Liver (tissue), 9 donors: ENCODE measurements around the gene THSD4. TPM values are rescaled to one million over a fixed set of nuclear protein-coding genes. Genes with fewer than 3 reads are reported as not detected.

ENCODE experiments used
- DNase-seq: peaks from one replicate; pipeline ENCODE4 v3.0.0-alpha.2; 2017; ENCODE audit warnings: low spot score
- H3K27ac ChIP-seq, 2 donors: one replicate each; pipeline ENCODE4 v1.7.0; 2013; ENCODE audit warnings: inconsistent platforms in 2 of 2, low read length in 2 of 2, control low read depth in 1 of 2, low read depth in 1 of 2, mild to moderate bottlenecking in 1 of 2
- H3K27me3 ChIP-seq, 4 donors: one replicate each; pipeline versions ENCODE4 v1.6.1 to v1.7.0; 2013; ENCODE audit warnings: low read length in 3 of 4, inconsistent platforms in 1 of 4, mild to moderate bottlenecking in 1 of 4, moderate library complexity in 1 of 4; ENCODE audit not compliant: control insufficient read depth in 4 of 4, insufficient read depth in 4 of 4
- H3K36me3 ChIP-seq, 4 donors: one replicate each; pipeline versions ENCODE4 v1.6.1 to v1.7.0; 2013; ENCODE audit warnings: low read length in 3 of 4, mild to moderate bottlenecking in 3 of 4, low read depth in 1 of 4, moderate library complexity in 1 of 4; ENCODE audit not compliant: control insufficient read depth in 4 of 4, insufficient read depth in 3 of 4
- H3K4me1 ChIP-seq, 4 donors: one replicate each; pipeline versions ENCODE4 v1.6.1 to v1.7.0; 2013; ENCODE audit warnings: low read length in 3 of 4, mild to moderate bottlenecking in 3 of 4, moderate library complexity in 1 of 4; ENCODE audit not compliant: control insufficient read depth in 4 of 4, insufficient read depth in 4 of 4
- H3K4me3 ChIP-seq, 3 donors: one replicate each; pipeline versions ENCODE4 v1.6.1 to v1.7.0; 2013; ENCODE audit warnings: low read length in 3 of 3, control low read depth in 1 of 3, low read depth in 1 of 3, mild to moderate bottlenecking in 1 of 3
- H3K9ac ChIP-seq, 2 donors: one replicate each; pipeline ENCODE4 v1.7.0; 2013; ENCODE audit warnings: low read length in 2 of 2, mild to moderate bottlenecking in 2 of 2, moderate library complexity in 2 of 2, control low read depth in 1 of 2, low read depth in 1 of 2
- H3K9me3 ChIP-seq, 4 donors: one replicate each; pipeline versions ENCODE4 v1.6.1 to v1.7.0; 2013; ENCODE audit warnings: low read length in 3 of 4; ENCODE audit not compliant: control insufficient read depth in 4 of 4
- EGR1 ChIP-seq, 2 donors: IDR thresholded peaks; 2 replicates each; pipeline ENCODE4 v1.6.1; 2016 to 2018; ENCODE audit warnings: antibody characterized with exemption in 2 of 2, low read depth in 2 of 2
- FOXA1 ChIP-seq: IDR thresholded peaks from 2 replicates; pipeline ENCODE4 v1.6.1; 2016; ENCODE audit warnings: antibody characterized with exemption
- FOXA2 ChIP-seq: IDR thresholded peaks from 2 replicates; pipeline ENCODE4 v1.6.1; 2016; ENCODE audit warnings: antibody characterized with exemption
- GABPA ChIP-seq, 2 donors: IDR thresholded peaks in 1 of 2; conservative IDR thresholded peaks in 1 of 2; 2 replicates each; pipeline ENCODE4 v1.6.1; 2016; ENCODE audit warnings: antibody characterized with exemption in 2 of 2, mild to moderate bottlenecking in 1 of 2, moderate library complexity in 1 of 2
- HNF4A ChIP-seq, 2 donors: conservative IDR thresholded peaks; 2 replicates each; pipeline ENCODE4 v1.6.1; 2016; ENCODE audit warnings: antibody characterized with exemption in 2 of 2, mild to moderate bottlenecking in 2 of 2
- HNF4G ChIP-seq: IDR thresholded peaks from 2 replicates; pipeline ENCODE4 v1.6.1; 2016; ENCODE audit warnings: antibody characterized with exemption
- JUND ChIP-seq, 2 donors: IDR thresholded peaks; 2 replicates each; pipeline ENCODE4 v1.6.1; 2016; ENCODE audit warnings: antibody characterized with exemption in 2 of 2
- NR2F2 ChIP-seq: IDR thresholded peaks from 2 replicates; pipeline ENCODE4 v1.6.1; 2016; ENCODE audit warnings: antibody characterized with exemption
- RAD21 ChIP-seq, 2 donors: IDR thresholded peaks; 2 replicates each; pipeline ENCODE4 v1.6.1; 2016; ENCODE audit warnings: antibody characterized with exemption in 2 of 2, mild to moderate bottlenecking in 2 of 2
- RXRA ChIP-seq, 2 donors: IDR thresholded peaks; 2 replicates each; pipeline ENCODE4 v1.6.1; 2017 to 2018; ENCODE audit warnings: antibody characterized with exemption in 2 of 2, mild to moderate bottlenecking in 1 of 2
- SP1 ChIP-seq: IDR thresholded peaks from 2 replicates; pipeline ENCODE4 v1.6.1; 2018; ENCODE audit warnings: antibody characterized with exemption, mild to moderate bottlenecking
- TAF1 ChIP-seq: conservative IDR thresholded peaks from 2 replicates; pipeline ENCODE4 v1.6.1; 2016; ENCODE audit warnings: antibody characterized with exemption, mild to moderate bottlenecking
- YY1 ChIP-seq: IDR thresholded peaks from 2 replicates; pipeline ENCODE4 v1.6.1; 2016; ENCODE audit warnings: antibody characterized with exemption, mild to moderate bottlenecking
- WGBS: extraction: QIAGEN DNeasy Blood & Tissue Kit; methylation state at CpG from one replicate; pipeline ENCODE4 v1.1.7; 2013; 5-methylcytosine and 5-hydroxymethylcytosine counted together
- polyA plus RNA-seq, 2 donors: library from polyadenylated mRNA; stranded (reverse) in 1 of 2; unstranded in 1 of 2; fragments of 200-250 nt in 1 of 2; fragments of >200 nt in 1 of 2; fragmentation: Nextera tagmentation in 1 of 2; extraction: Ambion mirVana in 1 of 2; gene quantifications; one replicate each; pipeline versions ENCODE4 v1.2.1 to v1.2.3, GENCODE V29; 2013 to 2015
- total RNA-seq, 2 donors: library from RNA; depleted of rRNA; stranded (reverse); fragments of >200 nt; gene quantifications; one replicate each; pipeline ENCODE4 v1.2.3, GENCODE V29; 2014
- TF ChIP-seq, protein P1 (sequence below): IDR thresholded peaks from 2 replicates; pipeline ENCODE4 v1.6.1; 2016; ENCODE audit warnings: antibody characterized with exemption, mild to moderate bottlenecking
- TF ChIP-seq, protein P2 (sequence below): IDR thresholded peaks from 2 replicates; pipeline ENCODE4 v1.6.1; 2016; ENCODE audit warnings: antibody characterized with exemption
- TF ChIP-seq, protein P3 (sequence below): IDR thresholded peaks from 2 replicates; pipeline ENCODE4 v1.6.1; 2016; ENCODE audit warnings: antibody characterized with exemption
- TF ChIP-seq, protein P4 (sequence below): IDR thresholded peaks from 2 replicates; pipeline ENCODE4 v1.6.1; 2016; ENCODE audit warnings: antibody characterized with exemption
- TF ChIP-seq, protein P5 (sequence below): fragments of 150-350 bp; IDR thresholded peaks from 2 replicates; pipeline ENCODE4 v1.5.1; 2017; ENCODE audit warnings: improper control_type of control experiment, low read depth, low read length; ENCODE audit not compliant: missing input control
- donor health status: healthy.
- donor health status: healthy.
- donor health status: healthy.
- donor health status: healthy.
- donor health status: healthy.

Gene THSD4
- total and polyA plus RNA-seq, 4 donors, result 0.23 to 11.5 (median 1.9) TPM

DNA sequence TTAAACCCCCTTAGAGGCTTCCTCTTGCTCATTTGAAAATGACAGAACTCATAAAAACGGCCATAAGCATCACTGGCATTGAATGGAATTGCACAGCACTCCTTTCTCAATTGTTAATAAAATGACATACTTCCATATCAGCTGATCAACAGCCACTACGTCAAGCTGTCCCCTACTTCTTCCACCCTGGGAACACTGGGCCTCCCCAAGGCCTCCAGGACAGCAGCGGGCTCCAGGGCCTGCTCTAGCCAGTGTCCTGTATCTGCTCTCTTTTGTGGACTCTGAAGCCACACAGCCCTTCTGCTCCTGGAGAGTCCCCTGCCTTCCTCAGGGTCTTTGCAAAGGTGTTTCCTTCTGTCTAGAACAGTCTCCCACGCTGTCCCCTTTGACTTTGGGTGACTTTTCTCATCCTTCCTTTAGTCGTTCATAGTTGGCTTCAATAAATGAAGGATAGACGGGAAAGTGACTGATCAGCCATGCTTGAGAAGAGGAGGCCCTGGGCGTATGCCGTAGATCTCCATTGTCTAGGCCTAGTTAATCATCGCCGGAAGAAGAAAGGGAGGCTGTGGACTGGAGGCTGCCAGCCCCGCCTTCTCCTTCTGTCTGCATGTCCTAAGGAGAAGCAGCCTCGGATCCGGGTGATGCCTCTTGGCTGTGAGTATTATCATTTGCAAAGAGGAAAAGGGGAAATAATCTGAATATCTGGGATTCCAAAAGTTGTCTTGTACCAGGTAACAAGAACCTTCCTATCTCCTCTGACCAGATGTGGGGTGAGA lies 4.7 kb upstream of the THSD4 start:
- TF ChIP-seq, protein P1, sequence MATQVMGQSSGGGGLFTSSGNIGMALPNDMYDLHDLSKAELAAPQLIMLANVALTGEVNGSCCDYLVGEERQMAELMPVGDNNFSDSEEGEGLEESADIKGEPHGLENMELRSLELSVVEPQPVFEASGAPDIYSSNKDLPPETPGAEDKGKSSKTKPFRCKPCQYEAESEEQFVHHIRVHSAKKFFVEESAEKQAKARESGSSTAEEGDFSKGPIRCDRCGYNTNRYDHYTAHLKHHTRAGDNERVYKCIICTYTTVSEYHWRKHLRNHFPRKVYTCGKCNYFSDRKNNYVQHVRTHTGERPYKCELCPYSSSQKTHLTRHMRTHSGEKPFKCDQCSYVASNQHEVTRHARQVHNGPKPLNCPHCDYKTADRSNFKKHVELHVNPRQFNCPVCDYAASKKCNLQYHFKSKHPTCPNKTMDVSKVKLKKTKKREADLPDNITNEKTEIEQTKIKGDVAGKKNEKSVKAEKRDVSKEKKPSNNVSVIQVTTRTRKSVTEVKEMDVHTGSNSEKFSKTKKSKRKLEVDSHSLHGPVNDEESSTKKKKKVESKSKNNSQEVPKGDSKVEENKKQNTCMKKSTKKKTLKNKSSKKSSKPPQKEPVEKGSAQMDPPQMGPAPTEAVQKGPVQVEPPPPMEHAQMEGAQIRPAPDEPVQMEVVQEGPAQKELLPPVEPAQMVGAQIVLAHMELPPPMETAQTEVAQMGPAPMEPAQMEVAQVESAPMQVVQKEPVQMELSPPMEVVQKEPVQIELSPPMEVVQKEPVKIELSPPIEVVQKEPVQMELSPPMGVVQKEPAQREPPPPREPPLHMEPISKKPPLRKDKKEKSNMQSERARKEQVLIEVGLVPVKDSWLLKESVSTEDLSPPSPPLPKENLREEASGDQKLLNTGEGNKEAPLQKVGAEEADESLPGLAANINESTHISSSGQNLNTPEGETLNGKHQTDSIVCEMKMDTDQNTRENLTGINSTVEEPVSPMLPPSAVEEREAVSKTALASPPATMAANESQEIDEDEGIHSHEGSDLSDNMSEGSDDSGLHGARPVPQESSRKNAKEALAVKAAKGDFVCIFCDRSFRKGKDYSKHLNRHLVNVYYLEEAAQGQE, result no peak
- H3K36me3 ChIP-seq, result no peaks in the 10 kb centered on the region
- H3K27ac ChIP-seq, result no peak overlapping the region
- H3K4me1 ChIP-seq, result peaks cover 0 to 8% (median 3%) of the 10 kb centered on the region in 4 donors
- no peak overlapping the region for H3K4me3 ChIP-seq
- no peak overlapping the region for H3K9ac ChIP-seq
- DNase-seq, result no peak
- H3K9me3 ChIP-seq, result no peaks in the 10 kb centered on the region
- no peaks in the 10 kb centered on the region for H3K27me3 ChIP-seq
- 91% methylated on average over 13 of the region's 13 CpGs for WGBS

DNA sequence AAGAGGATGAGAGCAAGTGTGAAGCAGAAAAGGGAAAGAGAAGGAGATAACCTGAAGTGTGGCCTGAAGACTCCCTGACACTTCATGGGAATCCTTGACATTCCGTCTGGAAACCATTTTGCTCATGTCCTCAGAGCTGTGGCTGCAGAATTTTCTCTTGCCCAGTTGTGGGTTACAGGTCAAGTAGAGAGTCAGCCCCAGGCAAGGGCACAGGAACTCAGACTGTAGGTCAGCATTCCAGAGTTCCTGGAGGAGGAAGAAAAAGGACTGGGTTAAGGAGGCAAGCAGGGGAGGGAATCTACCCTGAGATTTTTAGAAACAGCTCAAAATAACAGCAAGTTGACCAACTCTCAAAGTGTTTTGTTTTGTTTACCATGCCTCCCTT lies 4.1 kb upstream of the THSD4 start:
- no peaks in the 10 kb centered on the region for H3K36me3 ChIP-seq
- H3K9me3 ChIP-seq, result no peaks in the 10 kb centered on the region
- 84% methylated on average over 1 of the region's 1 CpG for WGBS
- H3K27ac ChIP-seq, result no peak overlapping the region
- peaks cover 0 to 10% (median 4%) of the 10 kb centered on the region in 4 donors for H3K4me1 ChIP-seq
- H3K9ac ChIP-seq, result no peak overlapping the region
- no peak for DNase-seq
- TF ChIP-seq, protein P2, sequence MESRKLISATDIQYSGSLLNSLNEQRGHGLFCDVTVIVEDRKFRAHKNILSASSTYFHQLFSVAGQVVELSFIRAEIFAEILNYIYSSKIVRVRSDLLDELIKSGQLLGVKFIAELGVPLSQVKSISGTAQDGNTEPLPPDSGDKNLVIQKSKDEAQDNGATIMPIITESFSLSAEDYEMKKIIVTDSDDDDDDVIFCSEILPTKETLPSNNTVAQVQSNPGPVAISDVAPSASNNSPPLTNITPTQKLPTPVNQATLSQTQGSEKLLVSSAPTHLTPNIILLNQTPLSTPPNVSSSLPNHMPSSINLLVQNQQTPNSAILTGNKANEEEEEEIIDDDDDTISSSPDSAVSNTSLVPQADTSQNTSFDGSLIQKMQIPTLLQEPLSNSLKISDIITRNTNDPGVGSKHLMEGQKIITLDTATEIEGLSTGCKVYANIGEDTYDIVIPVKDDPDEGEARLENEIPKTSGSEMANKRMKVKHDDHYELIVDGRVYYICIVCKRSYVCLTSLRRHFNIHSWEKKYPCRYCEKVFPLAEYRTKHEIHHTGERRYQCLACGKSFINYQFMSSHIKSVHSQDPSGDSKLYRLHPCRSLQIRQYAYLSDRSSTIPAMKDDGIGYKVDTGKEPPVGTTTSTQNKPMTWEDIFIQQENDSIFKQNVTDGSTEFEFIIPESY, result no peak
- TF ChIP-seq NR2F2 (no peak), HNF4G (no peak), GABPA (IDR thresholded peaks at IDR 0.05 in 1 of 2, conservative IDR thresholded peaks at IDR 0.05 in 1 of 2) (no peak), YY1 (no peak), FOXA2 (no peak), EGR1 (IDR thresholded peaks at IDR 0.05; ENCODE audit: low read depth in 2 of 2) (no peak), SP1 (no peak), HNF4A (conservative IDR thresholded peaks at IDR 0.05) (no peak), RAD21 (IDR thresholded peaks at IDR 0.05) (no peak), JUND (IDR thresholded peaks at IDR 0.05) (no peak), RXRA (IDR thresholded peaks at IDR 0.05) (no peak), FOXA1 (no peak), TAF1 (no peak)
- TF ChIP-seq, protein P3, sequence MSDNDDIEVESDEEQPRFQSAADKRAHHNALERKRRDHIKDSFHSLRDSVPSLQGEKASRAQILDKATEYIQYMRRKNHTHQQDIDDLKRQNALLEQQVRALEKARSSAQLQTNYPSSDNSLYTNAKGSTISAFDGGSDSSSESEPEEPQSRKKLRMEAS, result no peak
- TF ChIP-seq, protein P1, result no peak
- TF ChIP-seq, protein P4, sequence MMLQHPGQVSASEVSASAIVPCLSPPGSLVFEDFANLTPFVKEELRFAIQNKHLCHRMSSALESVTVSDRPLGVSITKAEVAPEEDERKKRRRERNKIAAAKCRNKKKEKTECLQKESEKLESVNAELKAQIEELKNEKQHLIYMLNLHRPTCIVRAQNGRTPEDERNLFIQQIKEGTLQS, result no peak
- TF ChIP-seq, protein P5, sequence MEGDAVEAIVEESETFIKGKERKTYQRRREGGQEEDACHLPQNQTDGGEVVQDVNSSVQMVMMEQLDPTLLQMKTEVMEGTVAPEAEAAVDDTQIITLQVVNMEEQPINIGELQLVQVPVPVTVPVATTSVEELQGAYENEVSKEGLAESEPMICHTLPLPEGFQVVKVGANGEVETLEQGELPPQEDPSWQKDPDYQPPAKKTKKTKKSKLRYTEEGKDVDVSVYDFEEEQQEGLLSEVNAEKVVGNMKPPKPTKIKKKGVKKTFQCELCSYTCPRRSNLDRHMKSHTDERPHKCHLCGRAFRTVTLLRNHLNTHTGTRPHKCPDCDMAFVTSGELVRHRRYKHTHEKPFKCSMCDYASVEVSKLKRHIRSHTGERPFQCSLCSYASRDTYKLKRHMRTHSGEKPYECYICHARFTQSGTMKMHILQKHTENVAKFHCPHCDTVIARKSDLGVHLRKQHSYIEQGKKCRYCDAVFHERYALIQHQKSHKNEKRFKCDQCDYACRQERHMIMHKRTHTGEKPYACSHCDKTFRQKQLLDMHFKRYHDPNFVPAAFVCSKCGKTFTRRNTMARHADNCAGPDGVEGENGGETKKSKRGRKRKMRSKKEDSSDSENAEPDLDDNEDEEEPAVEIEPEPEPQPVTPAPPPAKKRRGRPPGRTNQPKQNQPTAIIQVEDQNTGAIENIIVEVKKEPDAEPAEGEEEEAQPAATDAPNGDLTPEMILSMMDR, result no peak
- no peak overlapping the region for H3K4me3 ChIP-seq
- H3K27me3 ChIP-seq, result no peaks in the 10 kb centered on the region
